GM12873 (cell line): ENCODE data around the gene ADAMTS8.

ENCODE experiments used
- CTCF ChIP-seq: IDR thresholded peaks from 2 replicates; pipeline ENCODE4 v1.5.1; 2012; ENCODE audit warnings: low read depth, mild to moderate bottlenecking, moderate library complexity, low read length, control low read depth; ENCODE audit not compliant: insufficient read depth; ENCODE audit errors: missing control alignments

The ADAMTS8 gene

GRCh38 chr11:130383344-130384211, 44.8 kb downstream of the ADAMTS8 start:
- no peak for TF ChIP-seq CTCF

- TF ChIP-seq CTCF: no peak
Observed at GRCh38 chr11:130381317-130381716, 47.1 kb downstream of the ADAMTS8 start.

GRCh38 chr11:130380778-130381177, 47.6 kb downstream of the ADAMTS8 start:
- TF ChIP-seq CTCF: no peak

- no peak for TF ChIP-seq CTCF
Observed at GRCh38 chr11:130379276-130379675, 49.1 kb downstream of the ADAMTS8 start.

- peak; percentile 40 for TF ChIP-seq CTCF
Observed at GRCh38 chr11:130370845-130371590, 57.4 kb downstream of the ADAMTS8 start.

GRCh38 chr11:130369713-130370112, 58.7 kb downstream of the ADAMTS8 start:
- no peak for TF ChIP-seq CTCF

GRCh38 chr11:130369141-130369691, 59.2 kb downstream of the ADAMTS8 start:
- no peak for TF ChIP-seq CTCF
